B cell (primary cell): Measurements from ENCODE around the gene ZNF580.

Experiments used
- EZH2 ChIP-seq: IDR thresholded peaks from 2 replicates; pipeline ENCODE4 v1.6.1; 2012; ENCODE audit warnings: borderline replicate concordance, low read depth, mild to moderate bottlenecking, moderate library complexity, low read length; ENCODE audit not compliant: insufficient read depth, poor library complexity, severe bottlenecking
- TF ChIP-seq, protein P1 (sequence below): fragments of 200-600 bp; IDR thresholded peaks from one replicate; pipeline ENCODE4 v1.8.0; 2022; ENCODE audit warnings: antibody characterized with exemption, mild to moderate bottlenecking

DNA sequence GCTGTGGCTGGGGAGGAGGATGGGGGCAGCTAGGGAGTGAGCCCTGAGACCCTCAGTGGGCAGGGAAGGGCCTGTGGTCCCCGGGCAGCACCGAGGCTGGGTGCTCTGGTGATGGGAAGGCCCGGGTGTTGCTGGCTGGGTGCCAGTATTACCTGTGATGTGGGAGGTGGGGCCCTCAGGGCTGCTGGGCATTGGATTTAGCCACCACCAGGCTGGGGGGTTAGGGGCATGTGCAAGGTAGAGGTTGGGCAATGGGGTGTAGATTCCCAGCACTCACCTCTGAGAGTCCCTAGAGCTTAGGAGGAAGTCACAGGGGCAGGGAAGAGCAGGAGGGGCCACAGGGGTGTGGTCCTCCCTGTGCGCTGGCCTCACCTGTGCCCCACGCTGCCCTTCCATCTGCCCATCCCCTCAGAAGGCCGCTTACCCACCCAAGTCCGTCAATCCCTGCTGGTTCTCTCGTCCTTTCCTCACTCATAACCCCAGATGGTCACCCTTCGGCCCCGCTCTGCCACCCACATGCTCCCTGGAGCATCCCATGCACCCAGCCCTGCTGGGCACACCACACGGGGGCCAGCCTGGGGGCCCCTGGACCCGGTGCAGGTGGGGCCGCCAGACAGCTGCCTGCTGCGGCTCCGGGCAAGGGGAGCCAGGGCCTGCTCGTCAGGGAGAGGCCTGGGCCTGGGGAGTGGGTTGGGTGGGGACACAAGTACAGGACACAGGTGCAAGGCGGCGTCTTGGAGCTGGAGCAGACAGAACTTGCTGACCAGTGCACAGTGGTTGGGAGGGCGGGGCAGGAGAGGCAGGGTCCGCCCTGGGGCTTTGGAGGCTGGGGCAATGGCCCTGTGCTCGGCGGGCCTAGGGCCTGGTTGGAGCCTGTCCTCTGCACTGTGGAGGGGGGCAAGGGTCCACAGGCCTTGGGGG, 46.7 kb downstream of the ZNF580 start:
- TF ChIP-seq, protein P1, sequence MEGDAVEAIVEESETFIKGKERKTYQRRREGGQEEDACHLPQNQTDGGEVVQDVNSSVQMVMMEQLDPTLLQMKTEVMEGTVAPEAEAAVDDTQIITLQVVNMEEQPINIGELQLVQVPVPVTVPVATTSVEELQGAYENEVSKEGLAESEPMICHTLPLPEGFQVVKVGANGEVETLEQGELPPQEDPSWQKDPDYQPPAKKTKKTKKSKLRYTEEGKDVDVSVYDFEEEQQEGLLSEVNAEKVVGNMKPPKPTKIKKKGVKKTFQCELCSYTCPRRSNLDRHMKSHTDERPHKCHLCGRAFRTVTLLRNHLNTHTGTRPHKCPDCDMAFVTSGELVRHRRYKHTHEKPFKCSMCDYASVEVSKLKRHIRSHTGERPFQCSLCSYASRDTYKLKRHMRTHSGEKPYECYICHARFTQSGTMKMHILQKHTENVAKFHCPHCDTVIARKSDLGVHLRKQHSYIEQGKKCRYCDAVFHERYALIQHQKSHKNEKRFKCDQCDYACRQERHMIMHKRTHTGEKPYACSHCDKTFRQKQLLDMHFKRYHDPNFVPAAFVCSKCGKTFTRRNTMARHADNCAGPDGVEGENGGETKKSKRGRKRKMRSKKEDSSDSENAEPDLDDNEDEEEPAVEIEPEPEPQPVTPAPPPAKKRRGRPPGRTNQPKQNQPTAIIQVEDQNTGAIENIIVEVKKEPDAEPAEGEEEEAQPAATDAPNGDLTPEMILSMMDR, result no peak
- no peak for TF ChIP-seq EZH2
